Uterus (tissue), 2 donors: Measurements from ENCODE around the gene ZDHHC3.

Source experiments
- CTCF ChIP-seq, 4 experiments: fragments of 200-600 bp in 2 of 4; fragments of 450-650 bp in 2 of 4; sonication (generic) in 2 of 4; IDR thresholded peaks; one replicate each; pipeline ENCODE4 v1.5.1; 2016 to 2019; ENCODE audit warnings: antibody characterized with exemption in 4 of 4, mild to moderate bottlenecking in 2 of 4, moderate library complexity in 1 of 4
- POLR2A ChIP-seq, 2 donors: fragments of 450-650 bp; IDR thresholded peaks; one replicate each; pipeline ENCODE4 v1.6.1; 2016; ENCODE audit warnings: antibody characterized with exemption in 2 of 2, mild to moderate bottlenecking in 1 of 2, moderate library complexity in 1 of 2

- TF ChIP-seq CTCF (IDR thresholded peaks at IDR 0.05) (no peak), POLR2A (IDR thresholded peaks at IDR 0.05) (no peak)
Observed at GRCh38 chr3:44950275-44950734, 25.7 kb downstream of the ZDHHC3 start.
